ENCODE data around the gene DDX27. TPM values are rescaled to one million over a fixed set of nuclear protein-coding genes. Genes with fewer than 3 reads are reported as not detected.

The DDX27 gene
- total and polyA plus RNA-seq, 2 of the 8 experiments (the other 6 are each of a cell fraction or from before 2014, with no cell fraction given) = 42.7 to 51.0 TPM

DNA sequence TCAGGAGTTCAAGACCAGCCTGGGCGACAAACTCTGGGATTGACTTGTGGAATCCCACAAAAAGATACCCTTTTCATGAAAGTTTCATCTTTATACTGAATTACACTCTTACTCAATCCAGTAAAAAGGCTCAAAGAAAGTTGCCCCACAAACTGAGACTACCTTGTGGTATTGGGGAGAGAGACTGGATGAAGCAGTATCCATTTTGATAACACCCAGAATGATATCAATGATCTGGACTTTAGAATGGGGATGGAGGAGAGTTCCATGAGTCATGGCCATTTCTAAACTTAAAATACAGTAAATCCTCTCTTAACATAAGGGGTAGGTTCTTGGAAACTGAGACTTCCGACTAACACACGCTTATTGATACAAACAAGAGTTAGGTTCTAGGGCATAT lies 35.8 kb upstream of the DDX27 start (continued):
- TF ChIP-seq, protein P1, sequence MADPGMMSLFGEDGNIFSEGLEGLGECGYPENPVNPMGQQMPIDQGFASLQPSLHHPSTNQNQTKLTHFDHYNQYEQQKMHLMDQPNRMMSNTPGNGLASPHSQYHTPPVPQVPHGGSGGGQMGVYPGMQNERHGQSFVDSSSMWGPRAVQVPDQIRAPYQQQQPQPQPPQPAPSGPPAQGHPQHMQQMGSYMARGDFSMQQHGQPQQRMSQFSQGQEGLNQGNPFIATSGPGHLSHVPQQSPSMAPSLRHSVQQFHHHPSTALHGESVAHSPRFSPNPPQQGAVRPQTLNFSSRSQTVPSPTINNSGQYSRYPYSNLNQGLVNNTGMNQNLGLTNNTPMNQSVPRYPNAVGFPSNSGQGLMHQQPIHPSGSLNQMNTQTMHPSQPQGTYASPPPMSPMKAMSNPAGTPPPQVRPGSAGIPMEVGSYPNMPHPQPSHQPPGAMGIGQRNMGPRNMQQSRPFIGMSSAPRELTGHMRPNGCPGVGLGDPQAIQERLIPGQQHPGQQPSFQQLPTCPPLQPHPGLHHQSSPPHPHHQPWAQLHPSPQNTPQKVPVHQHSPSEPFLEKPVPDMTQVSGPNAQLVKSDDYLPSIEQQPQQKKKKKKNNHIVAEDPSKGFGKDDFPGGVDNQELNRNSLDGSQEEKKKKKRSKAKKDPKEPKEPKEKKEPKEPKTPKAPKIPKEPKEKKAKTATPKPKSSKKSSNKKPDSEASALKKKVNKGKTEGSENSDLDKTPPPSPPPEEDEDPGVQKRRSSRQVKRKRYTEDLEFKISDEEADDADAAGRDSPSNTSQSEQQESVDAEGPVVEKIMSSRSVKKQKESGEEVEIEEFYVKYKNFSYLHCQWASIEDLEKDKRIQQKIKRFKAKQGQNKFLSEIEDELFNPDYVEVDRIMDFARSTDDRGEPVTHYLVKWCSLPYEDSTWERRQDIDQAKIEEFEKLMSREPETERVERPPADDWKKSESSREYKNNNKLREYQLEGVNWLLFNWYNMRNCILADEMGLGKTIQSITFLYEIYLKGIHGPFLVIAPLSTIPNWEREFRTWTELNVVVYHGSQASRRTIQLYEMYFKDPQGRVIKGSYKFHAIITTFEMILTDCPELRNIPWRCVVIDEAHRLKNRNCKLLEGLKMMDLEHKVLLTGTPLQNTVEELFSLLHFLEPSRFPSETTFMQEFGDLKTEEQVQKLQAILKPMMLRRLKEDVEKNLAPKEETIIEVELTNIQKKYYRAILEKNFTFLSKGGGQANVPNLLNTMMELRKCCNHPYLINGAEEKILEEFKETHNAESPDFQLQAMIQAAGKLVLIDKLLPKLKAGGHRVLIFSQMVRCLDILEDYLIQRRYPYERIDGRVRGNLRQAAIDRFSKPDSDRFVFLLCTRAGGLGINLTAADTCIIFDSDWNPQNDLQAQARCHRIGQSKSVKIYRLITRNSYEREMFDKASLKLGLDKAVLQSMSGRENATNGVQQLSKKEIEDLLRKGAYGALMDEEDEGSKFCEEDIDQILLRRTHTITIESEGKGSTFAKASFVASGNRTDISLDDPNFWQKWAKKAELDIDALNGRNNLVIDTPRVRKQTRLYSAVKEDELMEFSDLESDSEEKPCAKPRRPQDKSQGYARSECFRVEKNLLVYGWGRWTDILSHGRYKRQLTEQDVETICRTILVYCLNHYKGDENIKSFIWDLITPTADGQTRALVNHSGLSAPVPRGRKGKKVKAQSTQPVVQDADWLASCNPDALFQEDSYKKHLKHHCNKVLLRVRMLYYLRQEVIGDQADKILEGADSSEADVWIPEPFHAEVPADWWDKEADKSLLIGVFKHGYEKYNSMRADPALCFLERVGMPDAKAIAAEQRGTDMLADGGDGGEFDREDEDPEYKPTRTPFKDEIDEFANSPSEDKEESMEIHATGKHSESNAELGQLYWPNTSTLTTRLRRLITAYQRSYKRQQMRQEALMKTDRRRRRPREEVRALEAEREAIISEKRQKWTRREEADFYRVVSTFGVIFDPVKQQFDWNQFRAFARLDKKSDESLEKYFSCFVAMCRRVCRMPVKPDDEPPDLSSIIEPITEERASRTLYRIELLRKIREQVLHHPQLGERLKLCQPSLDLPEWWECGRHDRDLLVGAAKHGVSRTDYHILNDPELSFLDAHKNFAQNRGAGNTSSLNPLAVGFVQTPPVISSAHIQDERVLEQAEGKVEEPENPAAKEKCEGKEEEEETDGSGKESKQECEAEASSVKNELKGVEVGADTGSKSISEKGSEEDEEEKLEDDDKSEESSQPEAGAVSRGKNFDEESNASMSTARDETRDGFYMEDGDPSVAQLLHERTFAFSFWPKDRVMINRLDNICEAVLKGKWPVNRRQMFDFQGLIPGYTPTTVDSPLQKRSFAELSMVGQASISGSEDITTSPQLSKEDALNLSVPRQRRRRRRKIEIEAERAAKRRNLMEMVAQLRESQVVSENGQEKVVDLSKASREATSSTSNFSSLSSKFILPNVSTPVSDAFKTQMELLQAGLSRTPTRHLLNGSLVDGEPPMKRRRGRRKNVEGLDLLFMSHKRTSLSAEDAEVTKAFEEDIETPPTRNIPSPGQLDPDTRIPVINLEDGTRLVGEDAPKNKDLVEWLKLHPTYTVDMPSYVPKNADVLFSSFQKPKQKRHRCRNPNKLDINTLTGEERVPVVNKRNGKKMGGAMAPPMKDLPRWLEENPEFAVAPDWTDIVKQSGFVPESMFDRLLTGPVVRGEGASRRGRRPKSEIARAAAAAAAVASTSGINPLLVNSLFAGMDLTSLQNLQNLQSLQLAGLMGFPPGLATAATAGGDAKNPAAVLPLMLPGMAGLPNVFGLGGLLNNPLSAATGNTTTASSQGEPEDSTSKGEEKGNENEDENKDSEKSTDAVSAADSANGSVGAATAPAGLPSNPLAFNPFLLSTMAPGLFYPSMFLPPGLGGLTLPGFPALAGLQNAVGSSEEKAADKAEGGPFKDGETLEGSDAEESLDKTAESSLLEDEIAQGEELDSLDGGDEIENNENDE (IDR thresholded peaks at IDR 0.05; ENCODE audit: insufficient replicate concordance, low read length) = no peak
- no peak for TF ChIP-seq HDAC6 (IDR thresholded peaks at IDR 0.05; ENCODE audit: low read depth, low read length)
- no peak for TF ChIP-seq RAD21 (IDR thresholded peaks at IDR 0.05 in 1 of 2, conservative IDR thresholded peaks at IDR 0.05 in 1 of 2; ENCODE audit: low read depth in 2 of 2, low read length in 2 of 2)
- no peak for TF ChIP-seq NANOG (IDR thresholded peaks at IDR 0.05; ENCODE audit: insufficient read depth, low read depth, low read length, poor library complexity, severe bottlenecking)
- TF ChIP-seq, protein P2, sequence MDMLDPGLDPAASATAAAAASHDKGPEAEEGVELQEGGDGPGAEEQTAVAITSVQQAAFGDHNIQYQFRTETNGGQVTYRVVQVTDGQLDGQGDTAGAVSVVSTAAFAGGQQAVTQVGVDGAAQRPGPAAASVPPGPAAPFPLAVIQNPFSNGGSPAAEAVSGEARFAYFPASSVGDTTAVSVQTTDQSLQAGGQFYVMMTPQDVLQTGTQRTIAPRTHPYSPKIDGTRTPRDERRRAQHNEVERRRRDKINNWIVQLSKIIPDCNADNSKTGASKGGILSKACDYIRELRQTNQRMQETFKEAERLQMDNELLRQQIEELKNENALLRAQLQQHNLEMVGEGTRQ (IDR thresholded peaks at IDR 0.05; ENCODE audit: low read length) = no peak
- TF ChIP-seq FOSL1 (IDR thresholded peaks at IDR 0.05; ENCODE audit: insufficient read depth, low read depth, low read length) = no peak
- no peak for TF ChIP-seq RBBP5 (IDR thresholded peaks at IDR 0.05; ENCODE audit: borderline replicate concordance, low read depth, low read length)
- TF ChIP-seq SIN3A (conservative IDR thresholded peaks at IDR 0.05 in 1 of 2, IDR thresholded peaks at IDR 0.05 in 1 of 2; ENCODE audit: low read depth in 1 of 2, low read length in 2 of 2) = no peak
- no peak for TF ChIP-seq KDM5A (IDR thresholded peaks at IDR 0.05; ENCODE audit: low read length)
- no peak for TF ChIP-seq POU5F1 (IDR thresholded peaks at IDR 0.05; ENCODE audit: low read depth, low read length)

Data from H1 (cell line).